ENCODE results near the gene ZNF407. TPM values are rescaled to one million over a fixed set of nuclear protein-coding genes. Genes with fewer than 3 reads are reported as not detected.

The ZNF407 gene
- total and polyA plus RNA-seq, 12 donors: 2.5 to 20.2 (median 8.4) TPM

DNA sequence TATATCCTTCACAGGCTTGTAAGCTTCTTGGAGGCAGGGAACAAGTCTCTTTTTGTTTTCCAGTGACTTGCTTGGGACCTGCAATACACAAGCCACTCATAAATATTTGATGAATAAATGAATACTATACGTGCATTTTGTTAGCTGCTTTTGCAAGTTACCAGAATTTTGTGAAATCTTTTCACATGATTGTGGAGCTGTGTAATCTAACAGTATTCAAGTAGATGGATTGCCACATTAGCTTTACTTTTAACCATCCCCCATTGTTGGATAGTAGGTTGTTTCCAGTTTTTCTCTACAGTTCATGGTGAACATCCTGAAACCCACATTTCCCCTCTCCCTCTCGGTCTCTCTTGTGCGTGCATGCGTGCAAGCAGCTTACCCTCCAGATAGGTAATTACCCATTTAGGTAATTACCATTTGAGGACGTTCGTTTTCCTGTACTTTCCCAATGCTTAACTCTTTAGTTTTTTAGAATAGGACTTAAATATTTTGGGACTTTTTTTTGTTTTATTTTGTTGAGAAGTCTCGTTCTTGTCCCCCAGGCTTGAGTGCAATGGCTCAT lies 12.5 kb downstream of the ZNF407 start:
- Histone ChIP-seq H3K36me3 (replicated peaks in 1 of 2) (no peaks in the 10 kb centered on the region), H3K27ac (no peak overlapping the region), H3K4me1 (replicated peaks in 1 of 2) (peaks cover 0 to 5% of the 10 kb centered on the region in 2 donors), H3K9me3 (replicated peaks in 1 of 3) (no peaks in the 10 kb centered on the region), H3K27me3 (no peaks in the 10 kb centered on the region), H3K4me3 (no peak overlapping the region)
- no peak for DNase-seq
- TF ChIP-seq POLR2A (IDR thresholded peaks at IDR 0.05): no peak
- TF ChIP-seq, protein P1, sequence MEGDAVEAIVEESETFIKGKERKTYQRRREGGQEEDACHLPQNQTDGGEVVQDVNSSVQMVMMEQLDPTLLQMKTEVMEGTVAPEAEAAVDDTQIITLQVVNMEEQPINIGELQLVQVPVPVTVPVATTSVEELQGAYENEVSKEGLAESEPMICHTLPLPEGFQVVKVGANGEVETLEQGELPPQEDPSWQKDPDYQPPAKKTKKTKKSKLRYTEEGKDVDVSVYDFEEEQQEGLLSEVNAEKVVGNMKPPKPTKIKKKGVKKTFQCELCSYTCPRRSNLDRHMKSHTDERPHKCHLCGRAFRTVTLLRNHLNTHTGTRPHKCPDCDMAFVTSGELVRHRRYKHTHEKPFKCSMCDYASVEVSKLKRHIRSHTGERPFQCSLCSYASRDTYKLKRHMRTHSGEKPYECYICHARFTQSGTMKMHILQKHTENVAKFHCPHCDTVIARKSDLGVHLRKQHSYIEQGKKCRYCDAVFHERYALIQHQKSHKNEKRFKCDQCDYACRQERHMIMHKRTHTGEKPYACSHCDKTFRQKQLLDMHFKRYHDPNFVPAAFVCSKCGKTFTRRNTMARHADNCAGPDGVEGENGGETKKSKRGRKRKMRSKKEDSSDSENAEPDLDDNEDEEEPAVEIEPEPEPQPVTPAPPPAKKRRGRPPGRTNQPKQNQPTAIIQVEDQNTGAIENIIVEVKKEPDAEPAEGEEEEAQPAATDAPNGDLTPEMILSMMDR (IDR thresholded peaks at IDR 0.05): no peak
- WGBS, 4 donors: 85 to 95% (median 91%) methylated on average over 7 of the region's 7 CpGs
- intact Hi-C loops (cut with DNase I): no loop called here

DNA sequence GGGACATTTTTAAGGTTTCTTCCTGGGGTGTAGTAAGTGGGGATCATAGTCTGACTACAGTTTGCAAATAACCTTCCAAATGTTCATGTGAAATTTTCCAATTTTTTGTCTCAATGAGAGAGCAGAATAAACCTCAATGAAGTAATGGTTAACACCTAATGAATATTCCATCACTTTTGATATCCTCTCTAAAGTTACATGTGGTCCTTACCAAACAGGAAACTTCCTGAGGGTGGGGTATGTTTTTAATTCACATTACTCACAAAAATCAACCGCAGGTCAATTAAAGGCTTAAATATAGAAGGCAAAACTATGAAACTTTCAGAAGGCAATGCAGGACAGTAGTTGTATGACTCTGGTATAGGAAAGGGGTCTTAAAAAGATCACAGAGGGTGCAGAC lies 13.2 kb downstream of the ZNF407 start:
- Histone ChIP-seq H3K27ac (no peak overlapping the region), H3K4me1 (replicated peaks in 1 of 2) (peaks cover 0 to 5% of the 10 kb centered on the region in 2 donors), H3K9me3 (replicated peaks in 1 of 3) (no peaks in the 10 kb centered on the region), H3K36me3 (replicated peaks in 1 of 2) (no peaks in the 10 kb centered on the region), H3K27me3 (no peaks in the 10 kb centered on the region), H3K4me3 (no peak overlapping the region)
- TF ChIP-seq, protein P1 (IDR thresholded peaks at IDR 0.05): no peak
- no peak for TF ChIP-seq POLR2A (IDR thresholded peaks at IDR 0.05)
- 78 to 87% (median 85%) methylated on average over 1 of the region's 1 CpG for WGBS, 4 donors
- no peak for DNase-seq
- intact Hi-C loops (cut with DNase I): no loop called here

DNA sequence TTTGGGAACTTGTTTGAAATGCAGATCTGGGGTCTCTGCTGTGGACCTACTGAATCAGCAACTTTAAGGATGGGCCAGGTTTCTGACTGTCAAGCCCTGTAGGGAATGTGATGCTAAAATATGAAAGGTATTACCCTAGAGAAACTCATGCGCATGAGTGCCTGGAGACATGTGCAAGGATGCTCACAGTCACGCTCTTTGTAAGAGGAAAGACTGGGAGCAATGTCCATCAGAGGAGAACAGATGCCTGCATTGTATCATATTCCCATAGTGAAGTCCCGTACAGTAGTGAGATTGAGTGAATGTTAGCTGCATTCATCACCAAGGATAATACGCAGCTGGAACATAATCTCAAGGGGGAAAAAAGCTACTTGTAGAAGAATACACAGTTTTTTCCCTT lies 14.1 kb downstream of the ZNF407 start:
- Histone ChIP-seq H3K9me3 (replicated peaks in 1 of 3) (no peaks in the 10 kb centered on the region), H3K4me1 (replicated peaks in 1 of 2) (peaks cover 0 to 5% of the 10 kb centered on the region in 2 donors), H3K4me3 (no peak overlapping the region), H3K27ac (no peak overlapping the region), H3K36me3 (replicated peaks in 1 of 2) (no peaks in the 10 kb centered on the region), H3K27me3 (no peaks in the 10 kb centered on the region)
- WGBS, 4 donors: 85 to 95% (median 94%) methylated on average over 4 of the region's 4 CpGs
- DNase-seq: no peak
- TF ChIP-seq, protein P1 (IDR thresholded peaks at IDR 0.05): no peak
- TF ChIP-seq POLR2A (IDR thresholded peaks at IDR 0.05): no peak
- intact Hi-C loops (cut with DNase I): no loop called here

DNA sequence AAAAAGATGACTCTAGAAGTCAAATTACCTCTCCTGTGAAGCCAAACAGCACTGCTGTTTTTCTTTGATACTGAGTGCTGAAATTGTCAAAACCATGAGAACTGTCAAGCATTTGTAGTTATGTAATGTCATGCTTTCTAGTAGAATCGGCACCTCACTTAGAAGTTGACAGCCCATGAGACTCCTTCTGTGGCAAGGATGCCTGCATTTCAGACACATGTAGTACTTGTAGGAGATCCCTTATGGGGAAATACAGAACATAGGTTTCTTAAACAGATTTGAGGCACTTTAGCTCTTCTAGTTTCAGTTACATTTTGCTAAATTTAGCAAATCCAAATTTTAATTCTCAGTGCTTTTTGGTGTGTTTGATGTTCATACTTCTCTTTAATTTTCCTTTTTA lies 15.7 kb downstream of the ZNF407 start:
- H3K4me1 ChIP-seq (replicated peaks in 1 of 2): peaks cover 0 to 5% of the 10 kb centered on the region in 2 donors
- no peaks in the 10 kb centered on the region for H3K9me3 ChIP-seq (replicated peaks in 1 of 3)
- H3K27me3 ChIP-seq: no peaks in the 10 kb centered on the region
- H3K4me3 ChIP-seq: no peak overlapping the region
- no peak for DNase-seq
- no peak overlapping the region for H3K27ac ChIP-seq
- intact Hi-C loops (cut with DNase I): no loop called here
- TF ChIP-seq, protein P1 (IDR thresholded peaks at IDR 0.05): no peak
- no peak for TF ChIP-seq POLR2A (IDR thresholded peaks at IDR 0.05)
- WGBS, 4 donors: 50 to 75% (median 61%) methylated on average over 1 of the region's 1 CpG
- no peaks in the 10 kb centered on the region for H3K36me3 ChIP-seq (replicated peaks in 1 of 2)

Data from adrenal gland (tissue), 12 donors.